HepG2 (cell line): ENCODE data around the gene RNF5. TPM values are rescaled to one million over a fixed set of nuclear protein-coding genes. Genes with fewer than 3 reads are reported as not detected.
A peak's percentile ranks its signal among the peaks of the same experiment; 100 is the strongest.

Experiments
- ATRX ChIP-seq: sonication (generic); formaldehyde crosslinking; IDR thresholded peaks from 2 replicates; pipeline ENCODE4 v1.4.0; 2020; ENCODE audit warnings: missing genetic modification reagents, borderline replicate concordance
- DNMT1 ChIP-seq: sonication (generic); formaldehyde crosslinking; IDR thresholded peaks from 2 replicates; pipeline ENCODE4 v1.5.1; 2020; ENCODE audit warnings: mild to moderate bottlenecking, missing genetic modification reagents
- HOXD1 ChIP-seq: sonication (generic); formaldehyde crosslinking; IDR thresholded peaks from 2 replicates; pipeline ENCODE4 v1.5.0; 2020; ENCODE audit warnings: missing genetic modification reagents
- MXI1 ChIP-seq: IDR thresholded peaks from 3 replicates; pipeline ENCODE4 v1.6.1; 2012; ENCODE audit warnings: low read depth, low read length, inconsistent platforms, borderline replicate concordance
- NFKBIZ ChIP-seq: IDR thresholded peaks from 2 replicates; pipeline ENCODE4 v1.6.1; 2018; ENCODE audit warnings: missing genetic modification reagents, missing compliant biosample characterization
- SRY ChIP-seq: sonication (generic); formaldehyde crosslinking; IDR thresholded peaks from 2 replicates; pipeline ENCODE4 v1.8.0; 2022; ENCODE audit warnings: mild to moderate bottlenecking, missing genetic modification reagents
- ZBTB7A ChIP-seq: sonication (generic); formaldehyde crosslinking; IDR thresholded peaks from 2 replicates; pipeline ENCODE4 v1.8.0; 2022; ENCODE audit warnings: mild to moderate bottlenecking, missing genetic modification reagents
- ZFY ChIP-seq: sonication (generic); formaldehyde crosslinking; IDR thresholded peaks from 2 replicates; pipeline ENCODE4 v1.4.0; 2020; ENCODE audit warnings: missing genetic modification reagents
- ZKSCAN1 ChIP-seq: fragments of 150-350 bp; IDR thresholded peaks from 2 replicates; pipeline ENCODE4 v1.6.1; 2014; ENCODE audit warnings: low read length
- ZNF230 ChIP-seq: sonication (generic); formaldehyde crosslinking; IDR thresholded peaks from 2 replicates; pipeline ENCODE4 v1.4.0; 2020; ENCODE audit warnings: mild to moderate bottlenecking, missing genetic modification reagents
- ZNF326 ChIP-seq: sonication (generic); formaldehyde crosslinking; IDR thresholded peaks from 2 replicates; pipeline ENCODE4 v1.4.0; 2020; ENCODE audit warnings: missing genetic modification reagents, borderline replicate concordance
- ZNF660 ChIP-seq: sonication (generic); formaldehyde crosslinking; IDR thresholded peaks from 2 replicates; pipeline ENCODE4 v1.5.1; 2020; ENCODE audit warnings: mild to moderate bottlenecking, low read depth, missing genetic modification reagents, borderline replicate concordance
- ZNF709 ChIP-seq: sonication (generic); formaldehyde crosslinking; IDR thresholded peaks from 2 replicates; pipeline ENCODE4 v1.5.0; 2020; ENCODE audit warnings: mild to moderate bottlenecking, missing genetic modification reagents
- ZNF737 ChIP-seq: sonication (generic); formaldehyde crosslinking; IDR thresholded peaks from 2 replicates; pipeline ENCODE4 v1.5.0; 2020; ENCODE audit warnings: missing genetic modification reagents, mild to moderate bottlenecking, borderline replicate concordance
- ZNF792 ChIP-seq: IDR thresholded peaks from 2 replicates; pipeline ENCODE4 v1.6.1; 2016
- polyA plus RNA-seq, 8 experiments: library from polyadenylated mRNA; depleted of rRNA in 3 of 8; stranded (reverse) in 7 of 8; unstranded in 1 of 8; fragments of >200 nt; fragmentation: Illumina TruSeq in 4 of 8; extraction: Trizol in 4 of 8; gene quantifications; 2 replicates each; pipeline versions ENCODE4 v1.2.1 to v1.2.3, GENCODE V29; 2011 to 2016; ENCODE audit warnings: low read depth in 4 of 8, missing spikeins in 1 of 8, mixed read lengths in 1 of 8; ENCODE audit not compliant: insufficient read depth in 1 of 8
- total RNA-seq, 5 experiments: library from RNA; depleted of rRNA; stranded (reverse); fragments of >200 nt; fragmentation: Illumina TruSeq; extraction: Trizol; gene quantifications; 2 replicates each; pipeline ENCODE4 v1.2.3, GENCODE V29; 2016; ENCODE audit warnings: low read depth in 1 of 5
- TF ChIP-seq, protein P1 (sequence below): sonication (generic); formaldehyde crosslinking; IDR thresholded peaks from 2 replicates; pipeline ENCODE4 v1.8.0; 2022; ENCODE audit warnings: missing genetic modification reagents, mild to moderate bottlenecking, moderate library complexity, borderline replicate concordance
- TF ChIP-seq, protein P2 (sequence below): sonication (generic); formaldehyde crosslinking; IDR thresholded peaks from 2 replicates; pipeline ENCODE4 v1.5.0; 2020; ENCODE audit warnings: mild to moderate bottlenecking, missing genetic modification reagents
- TF ChIP-seq, protein P3 (sequence below): sonication (generic); formaldehyde crosslinking; IDR thresholded peaks from 2 replicates; pipeline ENCODE4 v1.4.0; 2020; ENCODE audit warnings: missing genetic modification reagents
- TF ChIP-seq, protein P4 (sequence below): sonication (generic); formaldehyde crosslinking; IDR thresholded peaks from 2 replicates; pipeline ENCODE4 v1.9.0; 2021; ENCODE audit warnings: missing genetic modification reagents, mild to moderate bottlenecking, borderline replicate concordance
- TF ChIP-seq, protein P5 (sequence below): sonication (generic); formaldehyde crosslinking; IDR thresholded peaks from 2 replicates; pipeline ENCODE4 v1.4.0; 2020; ENCODE audit warnings: missing genetic modification reagents, borderline replicate concordance

The RNF5 gene
- total and polyA plus RNA-seq, 2 of the 13 experiments (the other 11 are each of a cell fraction or from before 2014, with no cell fraction given), result 98.0 to 131 TPM

DNA sequence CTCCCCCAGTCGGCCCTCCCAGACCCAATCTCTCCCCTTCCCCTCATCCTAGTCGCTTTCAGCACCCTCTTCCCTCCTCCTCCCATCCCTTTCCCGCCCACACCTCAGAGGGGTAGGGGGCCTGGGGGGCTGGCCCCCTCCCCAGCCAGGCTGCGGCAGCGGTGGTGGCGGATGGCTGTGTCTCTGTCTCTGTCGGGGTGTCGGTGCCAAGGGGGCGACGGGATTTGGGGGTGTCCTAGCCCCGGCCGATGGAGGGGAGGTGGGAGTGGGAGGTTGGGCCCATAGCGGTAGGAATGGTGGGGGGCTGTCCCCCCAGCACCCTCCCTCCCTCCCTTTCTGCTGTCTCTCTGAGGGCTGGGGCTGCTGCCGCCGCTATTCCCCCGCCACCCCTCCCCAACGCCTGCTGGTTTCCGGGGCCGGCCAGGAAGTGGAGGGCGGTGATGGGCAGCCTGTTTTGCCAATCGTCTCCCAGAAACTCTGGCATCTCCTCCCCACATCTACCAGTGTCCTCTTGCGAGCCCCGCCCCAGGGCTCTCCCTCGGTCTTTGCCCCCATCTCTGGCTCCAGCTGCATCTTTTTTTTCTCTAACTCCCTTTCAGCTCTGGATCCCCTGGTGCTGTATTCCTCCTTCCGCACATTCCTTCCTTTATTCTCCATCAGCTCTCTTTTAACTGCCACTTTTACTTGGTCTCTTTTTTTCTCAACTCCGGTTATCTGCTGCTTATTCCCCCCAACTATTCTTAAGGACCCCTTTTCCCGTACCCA lies 2.3 kb upstream of the RNF5 start, which contains the start of gene AGPAT1 (continued):
- TF ChIP-seq ZNF230 (CRISPR knock-in tag), result no peak; the same call in 1 of the 2 replicates
- TF ChIP-seq ZNF660 (CRISPR knock-in tag), result no peak
- TF ChIP-seq, protein P1, sequence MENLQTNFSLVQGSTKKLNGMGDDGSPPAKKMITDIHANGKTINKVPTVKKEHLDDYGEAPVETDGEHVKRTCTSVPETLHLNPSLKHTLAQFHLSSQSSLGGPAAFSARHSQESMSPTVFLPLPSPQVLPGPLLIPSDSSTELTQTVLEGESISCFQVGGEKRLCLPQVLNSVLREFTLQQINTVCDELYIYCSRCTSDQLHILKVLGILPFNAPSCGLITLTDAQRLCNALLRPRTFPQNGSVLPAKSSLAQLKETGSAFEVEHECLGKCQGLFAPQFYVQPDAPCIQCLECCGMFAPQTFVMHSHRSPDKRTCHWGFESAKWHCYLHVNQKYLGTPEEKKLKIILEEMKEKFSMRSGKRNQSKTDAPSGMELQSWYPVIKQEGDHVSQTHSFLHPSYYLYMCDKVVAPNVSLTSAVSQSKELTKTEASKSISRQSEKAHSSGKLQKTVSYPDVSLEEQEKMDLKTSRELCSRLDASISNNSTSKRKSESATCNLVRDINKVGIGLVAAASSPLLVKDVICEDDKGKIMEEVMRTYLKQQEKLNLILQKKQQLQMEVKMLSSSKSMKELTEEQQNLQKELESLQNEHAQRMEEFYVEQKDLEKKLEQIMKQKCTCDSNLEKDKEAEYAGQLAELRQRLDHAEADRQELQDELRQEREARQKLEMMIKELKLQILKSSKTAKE (CRISPR knock-in tag), result no peak
- no peak for TF ChIP-seq ZNF326 (CRISPR knock-in tag)
- 0 out of 2 replicates have a peak, but pooled peaks have one; percentile 71 for TF ChIP-seq DNMT1 (CRISPR knock-in tag)
- TF ChIP-seq HOXD1, result 0 out of 2 replicates have a peak, but pooled peaks have one; percentile 26
- TF ChIP-seq, protein P2, sequence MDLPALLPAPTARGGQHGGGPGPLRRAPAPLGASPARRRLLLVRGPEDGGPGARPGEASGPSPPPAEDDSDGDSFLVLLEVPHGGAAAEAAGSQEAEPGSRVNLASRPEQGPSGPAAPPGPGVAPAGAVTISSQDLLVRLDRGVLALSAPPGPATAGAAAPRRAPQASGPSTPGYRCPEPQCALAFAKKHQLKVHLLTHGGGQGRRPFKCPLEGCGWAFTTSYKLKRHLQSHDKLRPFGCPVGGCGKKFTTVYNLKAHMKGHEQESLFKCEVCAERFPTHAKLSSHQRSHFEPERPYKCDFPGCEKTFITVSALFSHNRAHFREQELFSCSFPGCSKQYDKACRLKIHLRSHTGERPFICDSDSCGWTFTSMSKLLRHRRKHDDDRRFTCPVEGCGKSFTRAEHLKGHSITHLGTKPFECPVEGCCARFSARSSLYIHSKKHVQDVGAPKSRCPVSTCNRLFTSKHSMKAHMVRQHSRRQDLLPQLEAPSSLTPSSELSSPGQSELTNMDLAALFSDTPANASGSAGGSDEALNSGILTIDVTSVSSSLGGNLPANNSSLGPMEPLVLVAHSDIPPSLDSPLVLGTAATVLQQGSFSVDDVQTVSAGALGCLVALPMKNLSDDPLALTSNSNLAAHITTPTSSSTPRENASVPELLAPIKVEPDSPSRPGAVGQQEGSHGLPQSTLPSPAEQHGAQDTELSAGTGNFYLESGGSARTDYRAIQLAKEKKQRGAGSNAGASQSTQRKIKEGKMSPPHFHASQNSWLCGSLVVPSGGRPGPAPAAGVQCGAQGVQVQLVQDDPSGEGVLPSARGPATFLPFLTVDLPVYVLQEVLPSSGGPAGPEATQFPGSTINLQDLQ (CRISPR knock-in tag), result no peak
- TF ChIP-seq ZNF737 (CRISPR knock-in tag), result no peak
- TF ChIP-seq ZKSCAN1, result no peak
- peak; percentile 46; the same call in 1 of the 3 replicates for TF ChIP-seq MXI1
- TF ChIP-seq, protein P3, sequence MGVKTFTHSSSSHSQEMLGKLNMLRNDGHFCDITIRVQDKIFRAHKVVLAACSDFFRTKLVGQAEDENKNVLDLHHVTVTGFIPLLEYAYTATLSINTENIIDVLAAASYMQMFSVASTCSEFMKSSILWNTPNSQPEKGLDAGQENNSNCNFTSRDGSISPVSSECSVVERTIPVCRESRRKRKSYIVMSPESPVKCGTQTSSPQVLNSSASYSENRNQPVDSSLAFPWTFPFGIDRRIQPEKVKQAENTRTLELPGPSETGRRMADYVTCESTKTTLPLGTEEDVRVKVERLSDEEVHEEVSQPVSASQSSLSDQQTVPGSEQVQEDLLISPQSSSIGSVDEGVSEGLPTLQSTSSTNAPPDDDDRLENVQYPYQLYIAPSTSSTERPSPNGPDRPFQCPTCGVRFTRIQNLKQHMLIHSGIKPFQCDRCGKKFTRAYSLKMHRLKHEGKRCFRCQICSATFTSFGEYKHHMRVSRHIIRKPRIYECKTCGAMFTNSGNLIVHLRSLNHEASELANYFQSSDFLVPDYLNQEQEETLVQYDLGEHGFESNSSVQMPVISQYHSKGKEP (CRISPR knock-in tag), result no peak
- TF ChIP-seq ATRX (CRISPR knock-in tag), result no peak
- TF ChIP-seq ZBTB7A (CRISPR knock-in tag), result peak; percentile 90; the same call in 1 of the 2 replicates
- TF ChIP-seq, protein P4, sequence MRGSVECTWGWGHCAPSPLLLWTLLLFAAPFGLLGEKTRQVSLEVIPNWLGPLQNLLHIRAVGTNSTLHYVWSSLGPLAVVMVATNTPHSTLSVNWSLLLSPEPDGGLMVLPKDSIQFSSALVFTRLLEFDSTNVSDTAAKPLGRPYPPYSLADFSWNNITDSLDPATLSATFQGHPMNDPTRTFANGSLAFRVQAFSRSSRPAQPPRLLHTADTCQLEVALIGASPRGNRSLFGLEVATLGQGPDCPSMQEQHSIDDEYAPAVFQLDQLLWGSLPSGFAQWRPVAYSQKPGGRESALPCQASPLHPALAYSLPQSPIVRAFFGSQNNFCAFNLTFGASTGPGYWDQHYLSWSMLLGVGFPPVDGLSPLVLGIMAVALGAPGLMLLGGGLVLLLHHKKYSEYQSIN (CRISPR knock-in tag), result no peak
- TF ChIP-seq ZFY (CRISPR knock-in tag), result peak; percentile 58
- TF ChIP-seq NFKBIZ (CRISPR knock-in tag), result peak; percentile 49; the same call in 1 of the 2 replicates
- TF ChIP-seq, protein P5, sequence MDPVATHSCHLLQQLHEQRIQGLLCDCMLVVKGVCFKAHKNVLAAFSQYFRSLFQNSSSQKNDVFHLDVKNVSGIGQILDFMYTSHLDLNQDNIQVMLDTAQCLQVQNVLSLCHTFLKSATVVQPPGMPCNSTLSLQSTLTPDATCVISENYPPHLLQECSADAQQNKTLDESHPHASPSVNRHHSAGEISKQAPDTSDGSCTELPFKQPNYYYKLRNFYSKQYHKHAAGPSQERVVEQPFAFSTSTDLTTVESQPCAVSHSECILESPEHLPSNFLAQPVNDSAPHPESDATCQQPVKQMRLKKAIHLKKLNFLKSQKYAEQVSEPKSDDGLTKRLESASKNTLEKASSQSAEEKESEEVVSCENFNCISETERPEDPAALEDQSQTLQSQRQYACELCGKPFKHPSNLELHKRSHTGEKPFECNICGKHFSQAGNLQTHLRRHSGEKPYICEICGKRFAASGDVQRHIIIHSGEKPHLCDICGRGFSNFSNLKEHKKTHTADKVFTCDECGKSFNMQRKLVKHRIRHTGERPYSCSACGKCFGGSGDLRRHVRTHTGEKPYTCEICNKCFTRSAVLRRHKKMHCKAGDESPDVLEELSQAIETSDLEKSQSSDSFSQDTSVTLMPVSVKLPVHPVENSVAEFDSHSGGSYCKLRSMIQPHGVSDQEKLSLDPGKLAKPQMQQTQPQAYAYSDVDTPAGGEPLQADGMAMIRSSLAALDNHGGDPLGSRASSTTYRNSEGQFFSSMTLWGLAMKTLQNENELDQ (CRISPR knock-in tag), result no peak
- TF ChIP-seq SRY (CRISPR knock-in tag), result no peak; the same call in 1 of the 2 replicates
- no peak for TF ChIP-seq ZNF709 (CRISPR knock-in tag)
- TF ChIP-seq ZNF792 (CRISPR knock-in tag), result no peak
